ENCODE measurements around the gene CYP1A2. TPM values are rescaled to one million over a fixed set of nuclear protein-coding genes. Genes with fewer than 3 reads are reported as not detected.

The CYP1A2 gene
- total and polyA plus RNA-seq, 2 experiments from 2014 or later, result not detected

GRCh38 chr15:74801311-74801997 lies 52.8 kb downstream of the CYP1A2 start:
- no peak overlapping the region for H3K9ac ChIP-seq
- no peak overlapping the region for H3K4me2 ChIP-seq (ENCODE audit: unreplicated experiment)
- H3F3A ChIP-seq (ENCODE audit: insufficient read depth), result no peaks in the 10 kb centered on the region
- H3K27me3 ChIP-seq (replicated peaks; ENCODE audit: insufficient read depth), result no peaks in the 10 kb centered on the region
- H2AFZ ChIP-seq, result no peak overlapping the region
- H3K9me2 ChIP-seq (ENCODE audit: insufficient read depth), result no peaks in the 10 kb centered on the region
- H3K4me3 ChIP-seq, result no peak overlapping the region
- H3K36me3 ChIP-seq (ENCODE audit: low read depth), result 0 out of 2 replicates have a peak, but pooled peaks cover 5% of the 10 kb centered on the region
- H3K9me3 ChIP-seq (ENCODE audit: low read depth), result no peaks in the 10 kb centered on the region
- no peaks in the 10 kb centered on the region for H3K4me1 ChIP-seq (ENCODE audit: insufficient read depth)
- in situ Hi-C loops (cut with MboI), result no loop called here
- H3K27ac ChIP-seq, result no peak overlapping the region
- peaks cover 18% of the 10 kb centered on the region for H3K79me2 ChIP-seq (ENCODE audit: insufficient read depth)
- H4K20me1 ChIP-seq (ENCODE audit: insufficient read depth), result no peaks in the 10 kb centered on the region
- TF ChIP-seq EZH2 (IDR thresholded peaks at IDR 0.05; ENCODE audit: insufficient read depth, poor library complexity, severe bottlenecking), result no peak
- TF ChIP-seq EZH2phosphoT487 (IDR thresholded peaks at IDR 0.05; ENCODE audit: insufficient read depth, low read depth), result no peak
- WGBS, 2 experiments (ENCODE audit: low coverage in 1 of 2, low lambda C conversion rate in 2 of 2, missing lambda C conversion rate in 2 of 2), result 94 to 97% methylated on average over 18 of the region's 18 CpGs
- no peak for DNase-seq

DNA sequence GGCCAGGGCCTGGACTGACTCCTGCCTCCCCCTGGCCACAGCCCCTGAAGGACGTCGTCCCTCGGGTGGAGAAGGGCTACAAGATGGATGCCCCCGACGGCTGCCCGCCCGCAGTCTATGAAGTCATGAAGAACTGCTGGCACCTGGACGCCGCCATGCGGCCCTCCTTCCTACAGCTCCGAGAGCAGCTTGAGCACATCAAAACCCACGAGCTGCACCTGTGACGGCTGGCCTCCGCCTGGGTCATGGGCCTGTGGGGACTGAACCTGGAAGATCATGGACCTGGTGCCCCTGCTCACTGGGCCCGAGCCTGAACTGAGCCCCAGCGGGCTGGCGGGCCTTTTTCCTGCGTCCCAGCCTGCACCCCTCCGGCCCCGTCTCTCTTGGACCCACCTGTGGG lies 53.6 kb downstream of the CYP1A2 start:
- H3K36me3 ChIP-seq (ENCODE audit: low read depth), result 0 out of 2 replicates have a peak, but pooled peaks cover 5% of the 10 kb centered on the region
- no peaks in the 10 kb centered on the region for H4K20me1 ChIP-seq (ENCODE audit: insufficient read depth)
- no peaks in the 10 kb centered on the region for H3K9me2 ChIP-seq (ENCODE audit: insufficient read depth)
- 86 to 97% methylated on average over 13 to 20 of the region's 20 CpGs for WGBS, 2 experiments (ENCODE audit: low coverage in 1 of 2, low lambda C conversion rate in 2 of 2, missing lambda C conversion rate in 2 of 2)
- H3K27me3 ChIP-seq (replicated peaks; ENCODE audit: insufficient read depth), result no peaks in the 10 kb centered on the region
- H3F3A ChIP-seq (ENCODE audit: insufficient read depth), result no peaks in the 10 kb centered on the region
- no peak overlapping the region for H3K4me2 ChIP-seq (ENCODE audit: unreplicated experiment)
- no peak for DNase-seq
- no peak overlapping the region for H3K27ac ChIP-seq
- H3K79me2 ChIP-seq (ENCODE audit: insufficient read depth), result peaks cover 9% of the 10 kb centered on the region; the same call in 1 of the 2 replicates
- no peak overlapping the region for H2AFZ ChIP-seq
- H3K9me3 ChIP-seq (ENCODE audit: low read depth), result no peaks in the 10 kb centered on the region
- no peak overlapping the region for H3K4me3 ChIP-seq
- H3K4me1 ChIP-seq (ENCODE audit: insufficient read depth), result no peaks in the 10 kb centered on the region
- in situ Hi-C loops (cut with MboI), result no loop called here
- TF ChIP-seq EZH2phosphoT487 (IDR thresholded peaks at IDR 0.05; ENCODE audit: insufficient read depth, low read depth), result no peak
- no peak for TF ChIP-seq EZH2 (IDR thresholded peaks at IDR 0.05; ENCODE audit: insufficient read depth, poor library complexity, severe bottlenecking)
- no peak overlapping the region for H3K9ac ChIP-seq

DNA sequence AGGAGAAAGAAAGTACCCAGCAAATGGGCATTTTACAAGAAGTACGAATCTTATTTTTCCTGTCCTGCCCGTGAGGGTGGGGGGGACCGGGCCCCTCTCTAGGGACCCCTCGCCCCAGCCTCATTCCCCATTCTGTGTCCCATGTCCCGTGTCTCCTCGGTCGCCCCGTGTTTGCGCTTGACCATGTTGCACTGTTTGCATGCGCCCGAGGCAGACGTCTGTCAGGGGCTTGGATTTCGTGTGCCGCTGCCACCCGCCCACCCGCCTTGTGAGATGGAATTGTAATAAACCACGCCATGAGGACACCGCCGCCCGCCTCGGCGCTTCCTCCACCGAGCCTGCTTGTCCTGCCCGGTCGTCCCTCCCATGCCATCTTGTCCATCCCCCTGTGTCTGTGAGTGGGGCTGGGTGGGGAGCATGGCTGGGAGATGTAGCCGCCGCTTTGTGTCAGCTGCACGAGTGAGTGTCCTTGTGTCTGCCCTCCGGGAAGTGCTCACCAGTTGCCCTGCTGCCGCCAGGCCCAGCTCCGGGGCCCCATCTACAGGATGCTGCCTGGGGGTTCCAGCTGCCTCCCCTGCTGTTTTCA lies 54.3 kb downstream of the CYP1A2 start:
- H3K27ac ChIP-seq, result no peak overlapping the region
- no peaks in the 10 kb centered on the region for H3K9me2 ChIP-seq (ENCODE audit: insufficient read depth)
- in situ Hi-C loops (cut with MboI), result no loop called here
- WGBS, 2 experiments (ENCODE audit: low coverage in 1 of 2, low lambda C conversion rate in 2 of 2, missing lambda C conversion rate in 2 of 2), result 95 to 97% methylated on average over 31 of the region's 31 CpGs
- H3K4me3 ChIP-seq, result no peak overlapping the region
- H4K20me1 ChIP-seq (ENCODE audit: insufficient read depth), result no peaks in the 10 kb centered on the region
- no peaks in the 10 kb centered on the region for H3K27me3 ChIP-seq (replicated peaks; ENCODE audit: insufficient read depth)
- 0 out of 2 replicates have a peak, but pooled peaks cover 5% of the 10 kb centered on the region for H3K36me3 ChIP-seq (ENCODE audit: low read depth)
- no peak for DNase-seq
- H3K4me1 ChIP-seq (ENCODE audit: insufficient read depth), result no peaks in the 10 kb centered on the region
- TF ChIP-seq EZH2phosphoT487 (IDR thresholded peaks at IDR 0.05; ENCODE audit: insufficient read depth, low read depth), result no peak
- TF ChIP-seq EZH2 (IDR thresholded peaks at IDR 0.05; ENCODE audit: insufficient read depth, poor library complexity, severe bottlenecking), result no peak
- H3K79me2 ChIP-seq (ENCODE audit: insufficient read depth), result 0 out of 2 replicates have a peak, but pooled peaks cover 3% of the 10 kb centered on the region
- H3K9me3 ChIP-seq (ENCODE audit: low read depth), result no peaks in the 10 kb centered on the region
- no peak overlapping the region for H2AFZ ChIP-seq
- H3K4me2 ChIP-seq (ENCODE audit: unreplicated experiment), result no peak overlapping the region
- no peaks in the 10 kb centered on the region for H3F3A ChIP-seq (ENCODE audit: insufficient read depth)
- no peak overlapping the region for H3K9ac ChIP-seq

- Histone ChIP-seq H3K27ac (no peak overlapping the region), H3K9me2 (ENCODE audit: insufficient read depth) (no peaks in the 10 kb centered on the region), H3K9ac (no peak overlapping the region), H3K4me1 (ENCODE audit: insufficient read depth) (no peaks in the 10 kb centered on the region), H3K27me3 (replicated peaks; ENCODE audit: insufficient read depth) (no peaks in the 10 kb centered on the region), H3K4me3 (no peak overlapping the region), H2AFZ (no peak overlapping the region), H3F3A (ENCODE audit: insufficient read depth) (no peaks in the 10 kb centered on the region), H4K20me1 (ENCODE audit: insufficient read depth) (no peaks in the 10 kb centered on the region), H3K9me3 (ENCODE audit: low read depth) (no peaks in the 10 kb centered on the region), H3K79me2 (ENCODE audit: insufficient read depth) (no peaks in the 10 kb centered on the region), H3K36me3 (ENCODE audit: low read depth) (0 out of 2 replicates have a peak, but pooled peaks cover 5% of the 10 kb centered on the region), H3K4me2 (ENCODE audit: unreplicated experiment) (no peak overlapping the region)
- WGBS, 2 experiments (ENCODE audit: low coverage in 1 of 2, low lambda C conversion rate in 2 of 2, missing lambda C conversion rate in 2 of 2), result 81 to 86% methylated on average over 6 of the region's 6 CpGs
- no peak for TF ChIP-seq EZH2 (IDR thresholded peaks at IDR 0.05; ENCODE audit: insufficient read depth, poor library complexity, severe bottlenecking)
- no peak for TF ChIP-seq EZH2phosphoT487 (IDR thresholded peaks at IDR 0.05; ENCODE audit: insufficient read depth, low read depth)
- no peak for DNase-seq
- in situ Hi-C loops (cut with MboI), result no loop called here
These were observed 56.3 kb downstream of the CYP1A2 start for GRCh38 chr15:74804935-74805334.

Small RNAs within 50 kb of the gene (microRNA-seq; reads per million reads assigned to microRNA genes)
- not detected for gene MIR4513 (ENCODE audit: borderline number of aligned reads)

Small RNAs within 50 kb of the gene (small RNA-seq; reads per million reads assigned to genes)
- not detected for gene MIR4513 (ENCODE audit: low read depth, low replicate concordance)

Other genes starting within 250 kb of the CYP1A2 start
- gene ARID3B, start 207.6 kb upstream of the CYP1A2 start, total RNA-seq (2014; rRNA removed; shearing (Covaris generic)), result 2.3 and 4.9 TPM in 2 replicates
- gene ARID3B, start 207.6 kb upstream of the CYP1A2 start, polyA plus RNA-seq (2016; fragmentation: Nextera tagmentation; extraction: Ambion mirVana), result 2.1 and 2.4 TPM in 2 replicates
- 67.2 and 67.9 TPM in 2 replicates for gene CLK3, start 133.0 kb upstream of the CYP1A2 start, total RNA-seq (2014; rRNA removed; shearing (Covaris generic))
- 40.4 and 41.9 TPM in 2 replicates for gene CLK3, start 133.0 kb upstream of the CYP1A2 start, polyA plus RNA-seq (2016; fragmentation: Nextera tagmentation; extraction: Ambion mirVana)
- gene EDC3, start 52.8 kb upstream of the CYP1A2 start, total RNA-seq (2014; rRNA removed; shearing (Covaris generic)), result 13.9 and 15.0 TPM in 2 replicates
- 21.8 and 24.3 TPM in 2 replicates for gene EDC3, start 52.8 kb upstream of the CYP1A2 start, polyA plus RNA-seq (2016; fragmentation: Nextera tagmentation; extraction: Ambion mirVana)
- gene CYP1A1, start 23.3 kb upstream of the CYP1A2 start, total RNA-seq (2014; rRNA removed; shearing (Covaris generic)), result not detected in 2 replicates
- not detected in 2 replicates for gene CYP1A1, start 23.3 kb upstream of the CYP1A2 start, polyA plus RNA-seq (2016; fragmentation: Nextera tagmentation; extraction: Ambion mirVana)
- 18.0 and 21.0 TPM in 2 replicates for gene CSK, start 33.2 kb downstream of the CYP1A2 start, total RNA-seq (2014; rRNA removed; shearing (Covaris generic))
- 11.0 and 12.0 TPM in 2 replicates for gene CSK, start 33.2 kb downstream of the CYP1A2 start, polyA plus RNA-seq (2016; fragmentation: Nextera tagmentation; extraction: Ambion mirVana)
- gene LMAN1L, start 64.0 kb downstream of the CYP1A2 start, total RNA-seq (2014; rRNA removed; shearing (Covaris generic)), result not detected in 2 replicates
- gene LMAN1L, start 64.0 kb downstream of the CYP1A2 start, polyA plus RNA-seq (2016; fragmentation: Nextera tagmentation; extraction: Ambion mirVana), result not detected in 2 replicates
- not detected in 2 replicates for gene CPLX3, start 77.8 kb downstream of the CYP1A2 start, total RNA-seq (2014; rRNA removed; shearing (Covaris generic))
- gene CPLX3, start 77.8 kb downstream of the CYP1A2 start, polyA plus RNA-seq (2016; fragmentation: Nextera tagmentation; extraction: Ambion mirVana), result not detected in 2 replicates
- 29.1 and 30.3 TPM in 2 replicates for gene ULK3, start 94.3 kb downstream of the CYP1A2 start, total RNA-seq (2014; rRNA removed; shearing (Covaris generic))
- 14.0 and 14.6 TPM in 2 replicates for gene ULK3, start 94.3 kb downstream of the CYP1A2 start, polyA plus RNA-seq (2016; fragmentation: Nextera tagmentation; extraction: Ambion mirVana)
- 28.7 and 49.2 TPM in 2 replicates for gene SCAMP2, start 124.5 kb downstream of the CYP1A2 start, total RNA-seq (2014; rRNA removed; shearing (Covaris generic))
- gene SCAMP2, start 124.5 kb downstream of the CYP1A2 start, polyA plus RNA-seq (2016; fragmentation: Nextera tagmentation; extraction: Ambion mirVana), result 83.0 and 86.2 TPM in 2 replicates
- 79.0 and 85.2 TPM in 2 replicates for gene MPI, start 141.2 kb downstream of the CYP1A2 start, total RNA-seq (2014; rRNA removed; shearing (Covaris generic))
- 34.8 and 41.2 TPM in 2 replicates for gene MPI, start 141.2 kb downstream of the CYP1A2 start, polyA plus RNA-seq (2016; fragmentation: Nextera tagmentation; extraction: Ambion mirVana)
- gene FAM219B, start 158.0 kb downstream of the CYP1A2 start, total RNA-seq (2014; rRNA removed; shearing (Covaris generic)), result 64.1 and 78.6 TPM in 2 replicates
- 38.1 and 39.6 TPM in 2 replicates for gene FAM219B, start 158.0 kb downstream of the CYP1A2 start, polyA plus RNA-seq (2016; fragmentation: Nextera tagmentation; extraction: Ambion mirVana)
- gene COX5A, start 189.2 kb downstream of the CYP1A2 start, total RNA-seq (2014; rRNA removed; shearing (Covaris generic)), result 48.2 and 65.3 TPM in 2 replicates
- 315 and 321 TPM in 2 replicates for gene COX5A, start 189.2 kb downstream of the CYP1A2 start, polyA plus RNA-seq (2016; fragmentation: Nextera tagmentation; extraction: Ambion mirVana)
- 4.0 and 4.5 TPM in 2 replicates for gene RPP25, start 207.9 kb downstream of the CYP1A2 start, total RNA-seq (2014; rRNA removed; shearing (Covaris generic))
- gene RPP25, start 207.9 kb downstream of the CYP1A2 start, polyA plus RNA-seq (2016; fragmentation: Nextera tagmentation; extraction: Ambion mirVana), result 3.4 and 3.6 TPM in 2 replicates
- 1.0 and 4.0 TPM in 2 replicates for gene SCAMP5, start 246.7 kb downstream of the CYP1A2 start, total RNA-seq (2014; rRNA removed; shearing (Covaris generic))
- 0.23 TPM in 1 of 2 replicates, not detected in the other for gene SCAMP5, start 246.7 kb downstream of the CYP1A2 start, polyA plus RNA-seq (2016; fragmentation: Nextera tagmentation; extraction: Ambion mirVana)

Measured in GM23248 (cell line).